ENCODE results near the gene SYNGR2. TPM values are rescaled to one million over a fixed set of nuclear protein-coding genes. Genes with fewer than 3 reads are reported as not detected.

Gene SYNGR2
- total RNA-seq, 2 donors from 2014 or later = 256 to 395 TPM

GRCh38 chr17:78180508-78180907 lies 12.1 kb downstream of the SYNGR2 start:
- DNase-seq = no peak
- intact Hi-C loops (cut with DNase I) = no loop called here
- no peak overlapping the region for H3K9ac ChIP-seq (ENCODE audit: low read depth in 2 of 2, low read length in 2 of 2)
- H3K4me1 ChIP-seq = peaks cover 18% of the 10 kb centered on the region
- no peaks in the 10 kb centered on the region for H3K36me3 ChIP-seq
- no peak overlapping the region for H3K4me3 ChIP-seq
- no peaks in the 10 kb centered on the region for H3K9me3 ChIP-seq
- TF ChIP-seq, protein P1, sequence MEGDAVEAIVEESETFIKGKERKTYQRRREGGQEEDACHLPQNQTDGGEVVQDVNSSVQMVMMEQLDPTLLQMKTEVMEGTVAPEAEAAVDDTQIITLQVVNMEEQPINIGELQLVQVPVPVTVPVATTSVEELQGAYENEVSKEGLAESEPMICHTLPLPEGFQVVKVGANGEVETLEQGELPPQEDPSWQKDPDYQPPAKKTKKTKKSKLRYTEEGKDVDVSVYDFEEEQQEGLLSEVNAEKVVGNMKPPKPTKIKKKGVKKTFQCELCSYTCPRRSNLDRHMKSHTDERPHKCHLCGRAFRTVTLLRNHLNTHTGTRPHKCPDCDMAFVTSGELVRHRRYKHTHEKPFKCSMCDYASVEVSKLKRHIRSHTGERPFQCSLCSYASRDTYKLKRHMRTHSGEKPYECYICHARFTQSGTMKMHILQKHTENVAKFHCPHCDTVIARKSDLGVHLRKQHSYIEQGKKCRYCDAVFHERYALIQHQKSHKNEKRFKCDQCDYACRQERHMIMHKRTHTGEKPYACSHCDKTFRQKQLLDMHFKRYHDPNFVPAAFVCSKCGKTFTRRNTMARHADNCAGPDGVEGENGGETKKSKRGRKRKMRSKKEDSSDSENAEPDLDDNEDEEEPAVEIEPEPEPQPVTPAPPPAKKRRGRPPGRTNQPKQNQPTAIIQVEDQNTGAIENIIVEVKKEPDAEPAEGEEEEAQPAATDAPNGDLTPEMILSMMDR (IDR thresholded peaks at IDR 0.05) = no peak
- H3K27me3 ChIP-seq = no peaks in the 10 kb centered on the region
- no peak overlapping the region for H3K27ac ChIP-seq

GRCh38 chr17:78182504-78182903 lies 14.1 kb downstream of the SYNGR2 start:
- Histone ChIP-seq H3K9ac (ENCODE audit: low read depth in 2 of 2, low read length in 2 of 2) (no peak overlapping the region), H3K36me3 (no peaks in the 10 kb centered on the region), H3K9me3 (no peaks in the 10 kb centered on the region), H3K4me1 (peaks cover 2% of the 10 kb centered on the region), H3K27ac (no peak overlapping the region), H3K4me3 (no peak overlapping the region), H3K27me3 (no peaks in the 10 kb centered on the region)
- TF ChIP-seq, protein P1 (IDR thresholded peaks at IDR 0.05) = no peak
- no peak for DNase-seq
- intact Hi-C loops (cut with DNase I) = no loop called here

DNA sequence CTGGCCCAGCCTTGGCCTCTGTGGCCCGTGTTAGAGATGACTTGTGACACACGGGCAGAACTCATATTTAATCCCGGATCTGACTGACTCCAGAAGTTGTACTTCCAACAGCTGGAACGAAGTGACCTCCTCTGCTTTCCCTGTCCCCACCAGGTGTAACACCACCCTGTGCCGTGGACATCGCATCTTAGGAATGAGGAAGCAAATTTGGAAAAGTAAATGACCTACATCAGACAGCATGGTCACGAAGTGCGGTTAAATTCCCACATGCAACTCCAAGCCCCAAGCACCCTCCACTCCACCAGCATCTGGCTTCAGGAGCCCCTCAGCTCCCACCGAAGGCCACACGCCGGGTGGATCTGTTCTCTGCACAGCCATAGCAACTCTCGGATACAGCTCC lies 15.5 kb downstream of the SYNGR2 start:
- H3K4me3 ChIP-seq = no peak overlapping the region
- H3K27ac ChIP-seq = peak overlapping the region; percentile 6
- no peak for DNase-seq
- H3K27me3 ChIP-seq = no peaks in the 10 kb centered on the region
- TF ChIP-seq, protein P1 (IDR thresholded peaks at IDR 0.05) = no peak
- H3K9ac ChIP-seq (ENCODE audit: low read depth in 2 of 2, low read length in 2 of 2) = peak overlapping the region in 1 of 2 donors; percentile 19
- H3K9me3 ChIP-seq = no peaks in the 10 kb centered on the region
- intact Hi-C loops (cut with DNase I) = no loop called here
- no peaks in the 10 kb centered on the region for H3K36me3 ChIP-seq
- peaks cover 4% of the 10 kb centered on the region for H3K4me1 ChIP-seq

DNA sequence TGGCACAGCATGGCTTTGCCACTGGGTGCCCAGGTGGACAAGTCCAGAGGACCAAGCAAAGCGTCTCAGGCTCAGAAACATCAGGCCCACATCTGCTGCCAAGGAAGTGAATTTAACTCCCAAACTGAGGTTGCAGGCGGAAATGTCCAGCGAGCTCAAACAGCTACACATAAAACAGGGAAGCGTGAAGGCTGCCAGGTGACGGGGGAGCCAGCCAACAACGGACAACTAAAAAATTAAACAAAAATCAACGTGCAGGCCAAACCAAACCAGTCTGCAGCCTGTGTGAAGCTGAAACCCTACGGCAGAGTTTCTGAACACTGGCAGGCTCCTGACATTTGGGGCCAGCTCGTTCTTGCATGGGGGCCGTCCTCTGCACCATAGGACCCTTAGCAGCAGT lies 16.0 kb downstream of the SYNGR2 start:
- H3K4me1 ChIP-seq = peaks cover 4% of the 10 kb centered on the region
- no peak for DNase-seq
- no peaks in the 10 kb centered on the region for H3K27me3 ChIP-seq
- intact Hi-C loops (cut with DNase I) = no loop called here
- H3K36me3 ChIP-seq = no peaks in the 10 kb centered on the region
- H3K9me3 ChIP-seq = no peaks in the 10 kb centered on the region
- no peak overlapping the region for H3K4me3 ChIP-seq
- TF ChIP-seq, protein P1 (IDR thresholded peaks at IDR 0.05) = no peak
- H3K9ac ChIP-seq (ENCODE audit: low read depth in 2 of 2, low read length in 2 of 2) = peak overlapping the region in 1 of 2 donors; percentile 19
- peak overlapping the region; percentile 6 for H3K27ac ChIP-seq

- no peak overlapping the region for H3K27ac ChIP-seq
- peaks cover 4% of the 10 kb centered on the region for H3K4me1 ChIP-seq
- intact Hi-C loops (cut with DNase I) = no loop called here
- H3K36me3 ChIP-seq = no peaks in the 10 kb centered on the region
- no peak for DNase-seq
- H3K9ac ChIP-seq (ENCODE audit: low read depth in 2 of 2, low read length in 2 of 2) = no peak overlapping the region
- TF ChIP-seq, protein P1 (IDR thresholded peaks at IDR 0.05) = no peak
- H3K27me3 ChIP-seq = no peaks in the 10 kb centered on the region
- H3K4me3 ChIP-seq = no peak overlapping the region
- H3K9me3 ChIP-seq = no peaks in the 10 kb centered on the region
These were observed 16.5 kb downstream of the SYNGR2 start for GRCh38 chr17:78184868-78185267.
